HepG2 (cell line): ENCODE measurements around the gene MPST. TPM values are rescaled to one million over a fixed set of nuclear protein-coding genes. Genes with fewer than 3 reads are reported as not detected.

ENCODE experiments used
- NFE2L2 ChIP-seq: fragments of 150-350 bp; IDR thresholded peaks from 2 replicates; pipeline ENCODE4 v1.6.1; 2014; ENCODE audit warnings: low read length
- NR2C2 ChIP-seq: sonication (generic); formaldehyde crosslinking; IDR thresholded peaks from 2 replicates; pipeline ENCODE4 v1.4.0; 2020; ENCODE audit warnings: missing genetic modification reagents, mild to moderate bottlenecking, moderate library complexity, borderline replicate concordance
- PAWR ChIP-seq: sonication (generic); formaldehyde crosslinking; IDR thresholded peaks from 2 replicates; pipeline ENCODE4 v1.4.0; 2020; ENCODE audit warnings: missing genetic modification reagents, mild to moderate bottlenecking, borderline replicate concordance
- SIX1 ChIP-seq: sonication (generic); formaldehyde crosslinking; IDR thresholded peaks from 2 replicates; pipeline ENCODE4 v1.4.0; 2020; ENCODE audit warnings: missing genetic modification reagents, borderline replicate concordance
- SP1 ChIP-seq, 2 experiments: fragments of 450-650 bp in 1 of 2; sonication (generic) in 1 of 2; formaldehyde crosslinking in 1 of 2; IDR thresholded peaks; 2 replicates each; pipeline versions ENCODE4 v1.4.0 to v1.6.1; 2016 to 2020; ENCODE audit warnings: missing genetic modification reagents in 1 of 2
- STAT6 ChIP-seq: sonication (generic); formaldehyde crosslinking; IDR thresholded peaks from 2 replicates; pipeline ENCODE4 v1.4.0; 2020; ENCODE audit warnings: missing genetic modification reagents, mild to moderate bottlenecking, borderline replicate concordance
- ZBTB7B ChIP-seq: sonication (generic); formaldehyde crosslinking; IDR thresholded peaks from 2 replicates; pipeline ENCODE4 v1.4.0; 2020; ENCODE audit warnings: missing genetic modification reagents
- ZKSCAN8 ChIP-seq: IDR thresholded peaks from 2 replicates; pipeline ENCODE4 v1.6.1; 2016; ENCODE audit warnings: borderline replicate concordance, missing genetic modification reagents, missing compliant biosample characterization
- ZNF12 ChIP-seq: sonication (generic); formaldehyde crosslinking; IDR thresholded peaks from 2 replicates; pipeline ENCODE4 v1.5.0; 2020; ENCODE audit warnings: missing genetic modification reagents
- ZNF296 ChIP-seq: sonication (generic); formaldehyde crosslinking; conservative IDR thresholded peaks from 2 replicates; pipeline ENCODE4 v1.5.0; 2020; ENCODE audit warnings: mild to moderate bottlenecking, missing genetic modification reagents
- ZNF510 ChIP-seq: sonication (generic); formaldehyde crosslinking; IDR thresholded peaks from 2 replicates; pipeline ENCODE4 v1.4.0; 2020; ENCODE audit warnings: low read depth, mild to moderate bottlenecking, missing genetic modification reagents
- ZNF781 ChIP-seq: sonication (generic); formaldehyde crosslinking; IDR thresholded peaks from 2 replicates; pipeline ENCODE4 v1.5.1; 2020; ENCODE audit warnings: borderline replicate concordance, mild to moderate bottlenecking, missing genetic modification reagents; ENCODE audit errors: not compliant biosample characterization
- polyA plus RNA-seq, 8 experiments: library from polyadenylated mRNA; depleted of rRNA in 3 of 8; stranded (reverse) in 7 of 8; unstranded in 1 of 8; fragments of >200 nt; fragmentation: Illumina TruSeq in 4 of 8; extraction: Trizol in 4 of 8; gene quantifications; 2 replicates each; pipeline versions ENCODE4 v1.2.1 to v1.2.3, GENCODE V29; 2011 to 2016; ENCODE audit warnings: low read depth in 4 of 8, missing spikeins in 1 of 8, mixed read lengths in 1 of 8; ENCODE audit not compliant: insufficient read depth in 1 of 8
- total RNA-seq, 5 experiments: library from RNA; depleted of rRNA; stranded (reverse); fragments of >200 nt; fragmentation: Illumina TruSeq; extraction: Trizol; gene quantifications; 2 replicates each; pipeline ENCODE4 v1.2.3, GENCODE V29; 2016; ENCODE audit warnings: low read depth in 1 of 5
- TF ChIP-seq, protein P1 (sequence below): sonication (generic); formaldehyde crosslinking; IDR thresholded peaks from 2 replicates; pipeline ENCODE4 v1.4.0; 2020; ENCODE audit warnings: missing genetic modification reagents
- TF ChIP-seq, protein P2 (sequence below): sonication (generic); formaldehyde crosslinking; IDR thresholded peaks from 2 replicates; pipeline ENCODE4 v1.5.0; 2020; ENCODE audit warnings: missing genetic modification reagents
- TF ChIP-seq, protein P3 (sequence below): sonication (generic); formaldehyde crosslinking; IDR thresholded peaks from 2 replicates; pipeline ENCODE4 v1.5.1; 2020; ENCODE audit warnings: missing genetic modification reagents, mild to moderate bottlenecking, borderline replicate concordance

The MPST gene
- total and polyA plus RNA-seq, 2 of the 13 experiments (the other 11 are each of a cell fraction or from before 2014, with no cell fraction given): 133 to 141 TPM

GRCh38 chr22:37018815-37019308 lies 680 bp upstream of the MPST start (continued):
- TF ChIP-seq, protein P1, sequence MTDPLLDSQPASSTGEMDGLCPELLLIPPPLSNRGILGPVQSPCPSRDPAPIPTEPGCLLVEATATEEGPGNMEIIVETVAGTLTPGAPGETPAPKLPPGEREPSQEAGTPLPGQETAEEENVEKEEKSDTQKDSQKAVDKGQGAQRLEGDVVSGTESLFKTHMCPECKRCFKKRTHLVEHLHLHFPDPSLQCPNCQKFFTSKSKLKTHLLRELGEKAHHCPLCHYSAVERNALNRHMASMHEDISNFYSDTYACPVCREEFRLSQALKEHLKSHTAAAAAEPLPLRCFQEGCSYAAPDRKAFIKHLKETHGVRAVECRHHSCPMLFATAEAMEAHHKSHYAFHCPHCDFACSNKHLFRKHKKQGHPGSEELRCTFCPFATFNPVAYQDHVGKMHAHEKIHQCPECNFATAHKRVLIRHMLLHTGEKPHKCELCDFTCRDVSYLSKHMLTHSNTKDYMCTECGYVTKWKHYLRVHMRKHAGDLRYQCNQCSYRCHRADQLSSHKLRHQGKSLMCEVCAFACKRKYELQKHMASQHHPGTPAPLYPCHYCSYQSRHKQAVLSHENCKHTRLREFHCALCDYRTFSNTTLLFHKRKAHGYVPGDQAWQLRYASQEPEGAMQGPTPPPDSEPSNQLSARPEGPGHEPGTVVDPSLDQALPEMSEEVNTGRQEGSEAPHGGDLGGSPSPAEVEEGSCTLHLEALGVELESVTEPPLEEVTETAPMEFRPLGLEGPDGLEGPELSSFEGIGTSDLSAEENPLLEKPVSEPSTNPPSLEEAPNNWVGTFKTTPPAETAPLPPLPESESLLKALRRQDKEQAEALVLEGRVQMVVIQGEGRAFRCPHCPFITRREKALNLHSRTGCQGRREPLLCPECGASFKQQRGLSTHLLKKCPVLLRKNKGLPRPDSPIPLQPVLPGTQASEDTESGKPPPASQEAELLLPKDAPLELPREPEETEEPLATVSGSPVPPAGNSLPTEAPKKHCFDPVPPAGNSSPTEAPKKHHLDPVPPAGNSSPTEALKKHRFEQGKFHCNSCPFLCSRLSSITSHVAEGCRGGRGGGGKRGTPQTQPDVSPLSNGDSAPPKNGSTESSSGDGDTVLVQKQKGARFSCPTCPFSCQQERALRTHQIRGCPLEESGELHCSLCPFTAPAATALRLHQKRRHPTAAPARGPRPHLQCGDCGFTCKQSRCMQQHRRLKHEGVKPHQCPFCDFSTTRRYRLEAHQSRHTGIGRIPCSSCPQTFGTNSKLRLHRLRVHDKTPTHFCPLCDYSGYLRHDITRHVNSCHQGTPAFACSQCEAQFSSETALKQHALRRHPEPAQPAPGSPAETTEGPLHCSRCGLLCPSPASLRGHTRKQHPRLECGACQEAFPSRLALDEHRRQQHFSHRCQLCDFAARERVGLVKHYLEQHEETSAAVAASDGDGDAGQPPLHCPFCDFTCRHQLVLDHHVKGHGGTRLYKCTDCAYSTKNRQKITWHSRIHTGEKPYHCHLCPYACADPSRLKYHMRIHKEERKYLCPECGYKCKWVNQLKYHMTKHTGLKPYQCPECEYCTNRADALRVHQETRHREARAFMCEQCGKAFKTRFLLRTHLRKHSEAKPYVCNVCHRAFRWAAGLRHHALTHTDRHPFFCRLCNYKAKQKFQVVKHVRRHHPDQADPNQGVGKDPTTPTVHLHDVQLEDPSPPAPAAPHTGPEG (CRISPR knock-in tag): no peak
- TF ChIP-seq, protein P2, sequence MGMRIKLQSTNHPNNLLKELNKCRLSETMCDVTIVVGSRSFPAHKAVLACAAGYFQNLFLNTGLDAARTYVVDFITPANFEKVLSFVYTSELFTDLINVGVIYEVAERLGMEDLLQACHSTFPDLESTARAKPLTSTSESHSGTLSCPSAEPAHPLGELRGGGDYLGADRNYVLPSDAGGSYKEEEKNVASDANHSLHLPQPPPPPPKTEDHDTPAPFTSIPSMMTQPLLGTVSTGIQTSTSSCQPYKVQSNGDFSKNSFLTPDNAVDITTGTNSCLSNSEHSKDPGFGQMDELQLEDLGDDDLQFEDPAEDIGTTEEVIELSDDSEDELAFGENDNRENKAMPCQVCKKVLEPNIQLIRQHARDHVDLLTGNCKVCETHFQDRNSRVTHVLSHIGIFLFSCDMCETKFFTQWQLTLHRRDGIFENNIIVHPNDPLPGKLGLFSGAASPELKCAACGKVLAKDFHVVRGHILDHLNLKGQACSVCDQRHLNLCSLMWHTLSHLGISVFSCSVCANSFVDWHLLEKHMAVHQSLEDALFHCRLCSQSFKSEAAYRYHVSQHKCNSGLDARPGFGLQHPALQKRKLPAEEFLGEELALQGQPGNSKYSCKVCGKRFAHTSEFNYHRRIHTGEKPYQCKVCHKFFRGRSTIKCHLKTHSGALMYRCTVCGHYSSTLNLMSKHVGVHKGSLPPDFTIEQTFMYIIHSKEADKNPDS (CRISPR knock-in tag): no peak
- TF ChIP-seq ZNF296 (CRISPR knock-in tag) (0 out of 2 replicates have a peak, but pooled peaks have one; percentile 37), ZNF510 (CRISPR knock-in tag) (0 out of 2 replicates have a peak, but pooled peaks have one; percentile 34), SIX1 (no peak), NFE2L2 (no peak), ZNF781 (CRISPR knock-in tag) (no peak), STAT6 (no peak), ZNF12 (CRISPR knock-in tag) (no peak), PAWR (no peak), SP1 (IDR thresholded peaks at IDR 0.05) (no peak), SP1 (CRISPR knock-in tag; IDR thresholded peaks at IDR 0.05) (no peak), ZBTB7B (peak; percentile 56; the same call in 1 of the 2 replicates), ZKSCAN8 (CRISPR knock-in tag) (no peak), NR2C2 (no peak)
- TF ChIP-seq, protein P3, sequence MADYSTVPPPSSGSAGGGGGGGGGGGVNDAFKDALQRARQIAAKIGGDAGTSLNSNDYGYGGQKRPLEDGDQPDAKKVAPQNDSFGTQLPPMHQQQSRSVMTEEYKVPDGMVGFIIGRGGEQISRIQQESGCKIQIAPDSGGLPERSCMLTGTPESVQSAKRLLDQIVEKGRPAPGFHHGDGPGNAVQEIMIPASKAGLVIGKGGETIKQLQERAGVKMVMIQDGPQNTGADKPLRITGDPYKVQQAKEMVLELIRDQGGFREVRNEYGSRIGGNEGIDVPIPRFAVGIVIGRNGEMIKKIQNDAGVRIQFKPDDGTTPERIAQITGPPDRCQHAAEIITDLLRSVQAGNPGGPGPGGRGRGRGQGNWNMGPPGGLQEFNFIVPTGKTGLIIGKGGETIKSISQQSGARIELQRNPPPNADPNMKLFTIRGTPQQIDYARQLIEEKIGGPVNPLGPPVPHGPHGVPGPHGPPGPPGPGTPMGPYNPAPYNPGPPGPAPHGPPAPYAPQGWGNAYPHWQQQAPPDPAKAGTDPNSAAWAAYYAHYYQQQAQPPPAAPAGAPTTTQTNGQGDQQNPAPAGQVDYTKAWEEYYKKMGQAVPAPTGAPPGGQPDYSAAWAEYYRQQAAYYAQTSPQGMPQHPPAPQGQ (CRISPR knock-in tag): no peak
